Measurements from ENCODE around the gene MPO. TPM values are rescaled to one million over a fixed set of nuclear protein-coding genes. Genes with fewer than 3 reads are reported as not detected.

MPO gene
- total RNA-seq, 1 donor from 2014 or later, result not detected

- H3K4me1 Mint-ChIP-seq, result peaks cover 7% of the 10 kb centered on the region
- DNase-seq (no peak), ATAC-seq (ENCODE audit: low read depth) (no peak)
- no peak overlapping the region for H3K4me3 Mint-ChIP-seq
- H3K27me3 Mint-ChIP-seq, result peaks cover 3% of the 10 kb centered on the region
- CTCF ChIA-PET, result no interaction called here
- H3K27ac Mint-ChIP-seq, result no peak overlapping the region
- intact Hi-C loops (cut with micrococcal nuclease), result loop anchor here (5.0 kb wide), 1 partner anchor 53 kb away; no protein-coding TSS in a partner anchor
- POLR2A ChIA-PET, result no interaction called here
- no peak for TF ChIP-seq CTCF (IDR thresholded peaks at IDR 0.05)
- H3K36me3 Mint-ChIP-seq (ENCODE audit: low read depth), result no peaks in the 10 kb centered on the region
- no peaks in the 10 kb centered on the region for H3K9me3 Mint-ChIP-seq
Observed at GRCh38 chr17:58300336-58300735, 19.6 kb upstream of the MPO start.

- no peak for TF ChIP-seq CTCF (IDR thresholded peaks at IDR 0.05)
- DNase-seq (no peak), ATAC-seq (ENCODE audit: low read depth) (no peak)
- intact Hi-C loops (cut with micrococcal nuclease), result no loop called here
- no peaks in the 10 kb centered on the region for H3K9me3 Mint-ChIP-seq
- CTCF ChIA-PET, result no interaction called here
- H3K4me3 Mint-ChIP-seq, result no peak overlapping the region
- no peaks in the 10 kb centered on the region for H3K36me3 Mint-ChIP-seq (ENCODE audit: low read depth)
- POLR2A ChIA-PET, result no interaction called here
- H3K27me3 Mint-ChIP-seq, result peaks cover 18% of the 10 kb centered on the region
- no peaks in the 10 kb centered on the region for H3K4me1 Mint-ChIP-seq
- no peak overlapping the region for H3K27ac Mint-ChIP-seq
Observed at GRCh38 chr17:58294034-58294433, 13.3 kb upstream of the MPO start.

GRCh38 chr17:58291246-58291645 lies 10.5 kb upstream of the MPO start:
- ChIA-PET CTCF (no interaction called here), POLR2A (no interaction called here)
- ATAC-seq (ENCODE audit: low read depth), result no peak
- no peak for DNase-seq
- H3K4me3 Mint-ChIP-seq, result no peak overlapping the region
- no peaks in the 10 kb centered on the region for H3K9me3 Mint-ChIP-seq
- intact Hi-C loops (cut with micrococcal nuclease), result no loop called here
- no peak for TF ChIP-seq CTCF (IDR thresholded peaks at IDR 0.05)
- H3K27ac Mint-ChIP-seq, result no peak overlapping the region
- H3K4me1 Mint-ChIP-seq, result no peaks in the 10 kb centered on the region
- peaks cover 26% of the 10 kb centered on the region for H3K27me3 Mint-ChIP-seq
- no peaks in the 10 kb centered on the region for H3K36me3 Mint-ChIP-seq (ENCODE audit: low read depth)

GRCh38 chr17:58289869-58290268 lies 9.1 kb upstream of the MPO start:
- Mint-ChIP-seq H3K27me3 (peaks cover 26% of the 10 kb centered on the region), H3K36me3 (ENCODE audit: low read depth) (no peaks in the 10 kb centered on the region), H3K9me3 (no peaks in the 10 kb centered on the region), H3K4me3 (no peak overlapping the region), H3K27ac (no peak overlapping the region), H3K4me1 (no peaks in the 10 kb centered on the region)
- no peak for DNase-seq
- ChIA-PET POLR2A (no interaction called here), CTCF (no interaction called here)
- no peak for ATAC-seq (ENCODE audit: low read depth)
- no peak for TF ChIP-seq CTCF (IDR thresholded peaks at IDR 0.05)
- intact Hi-C loops (cut with micrococcal nuclease), result no loop called here

- H3K27me3 Mint-ChIP-seq, result peaks cover 24% of the 10 kb centered on the region
- no peak overlapping the region for H3K4me3 Mint-ChIP-seq
- no peak for TF ChIP-seq CTCF (IDR thresholded peaks at IDR 0.05)
- no peaks in the 10 kb centered on the region for H3K36me3 Mint-ChIP-seq (ENCODE audit: low read depth)
- no peaks in the 10 kb centered on the region for H3K4me1 Mint-ChIP-seq
- DNase-seq (no peak), ATAC-seq (ENCODE audit: low read depth) (no peak)
- ChIA-PET CTCF (no interaction called here), POLR2A (no interaction called here)
- H3K27ac Mint-ChIP-seq, result no peak overlapping the region
- H3K9me3 Mint-ChIP-seq, result no peaks in the 10 kb centered on the region
- intact Hi-C loops (cut with micrococcal nuclease), result no loop called here
Observed at GRCh38 chr17:58285422-58285810, 4.7 kb upstream of the MPO start.

Data from activated B cell treated with CpG ODN at 0.5 μM for 24 hours (primary cell).